Uterus (tissue), 2 donors: ENCODE results near the gene GAGE1.

Experiments used
- CTCF ChIP-seq, 4 experiments: fragments of 200-600 bp in 2 of 4; fragments of 450-650 bp in 2 of 4; sonication (generic) in 2 of 4; IDR thresholded peaks; one replicate each; pipeline ENCODE4 v1.5.1; 2016 to 2019; ENCODE audit warnings: antibody characterized with exemption in 4 of 4, mild to moderate bottlenecking in 2 of 4, moderate library complexity in 1 of 4
- POLR2A ChIP-seq, 2 donors: fragments of 450-650 bp; IDR thresholded peaks; one replicate each; pipeline ENCODE4 v1.6.1; 2016; ENCODE audit warnings: antibody characterized with exemption in 2 of 2, mild to moderate bottlenecking in 1 of 2, moderate library complexity in 1 of 2

- no peak for TF ChIP-seq POLR2A (IDR thresholded peaks at IDR 0.05)
- TF ChIP-seq CTCF (IDR thresholded peaks at IDR 0.05) = no peak
Measured at GRCh38 chrX:49610718-49611310, 12.0 kb downstream of the GAGE1 start.
